HepG2 (cell line): Measurements from ENCODE around the gene ATP6V0D1. TPM values are rescaled to one million over a fixed set of nuclear protein-coding genes. Genes with fewer than 3 reads are reported as not detected.

Source experiments
- ATF1 ChIP-seq: IDR thresholded peaks from 2 replicates; pipeline ENCODE4 v1.6.1; 2016; ENCODE audit warnings: mild to moderate bottlenecking, control low read depth
- CAMTA2 ChIP-seq: sonication (generic); formaldehyde crosslinking; IDR thresholded peaks from 2 replicates; pipeline ENCODE4 v1.4.0; 2020; ENCODE audit warnings: mild to moderate bottlenecking, missing genetic modification reagents, borderline replicate concordance
- FOXK2 ChIP-seq: fragments of 450-650 bp; IDR thresholded peaks from 2 replicates; pipeline ENCODE4 v1.6.1; 2016
- GZF1 ChIP-seq: sonication (generic); formaldehyde crosslinking; IDR thresholded peaks from 2 replicates; pipeline ENCODE4 v1.5.1; 2020; ENCODE audit warnings: mild to moderate bottlenecking, missing genetic modification reagents
- HOXA3 ChIP-seq: sonication (generic); formaldehyde crosslinking; IDR thresholded peaks from 2 replicates; pipeline ENCODE4 v1.5.0; 2020; ENCODE audit warnings: missing genetic modification reagents
- KMT2A ChIP-seq: sonication (generic); formaldehyde crosslinking; IDR thresholded peaks from 2 replicates; pipeline ENCODE4 v1.4.0; 2020; ENCODE audit warnings: missing genetic modification reagents
- MXI1 ChIP-seq: IDR thresholded peaks from 3 replicates; pipeline ENCODE4 v1.6.1; 2012; ENCODE audit warnings: low read depth, low read length, inconsistent platforms, borderline replicate concordance
- MZF1 ChIP-seq: sonication (generic); formaldehyde crosslinking; IDR thresholded peaks from 2 replicates; pipeline ENCODE4 v1.8.1; 2023; ENCODE audit warnings: mild to moderate bottlenecking, missing genetic modification reagents, borderline replicate concordance
- NFAT5 ChIP-seq: sonication (generic); formaldehyde crosslinking; IDR thresholded peaks from 2 replicates; pipeline ENCODE4 v1.4.0; 2020; ENCODE audit warnings: missing genetic modification reagents
- PCBP2 ChIP-seq: fragments of 200-400 bp; formaldehyde crosslinking; optimal IDR thresholded peaks from 2 replicates; pipeline ENCODE3; 2018; ENCODE audit warnings: low read length, low read depth; ENCODE audit not compliant: poor library complexity, severe bottlenecking
- SATB2 ChIP-seq: sonication (generic); formaldehyde crosslinking; IDR thresholded peaks from 2 replicates; pipeline ENCODE4 v1.5.0; 2020; ENCODE audit warnings: missing genetic modification reagents
- SIN3A ChIP-seq: IDR thresholded peaks from 2 replicates; pipeline ENCODE4 v1.6.1; 2011; ENCODE audit warnings: low read depth, mild to moderate bottlenecking, control low read depth, low read length, borderline replicate concordance
- STAG1 ChIP-seq: sonication (generic); formaldehyde crosslinking; IDR thresholded peaks from 2 replicates; pipeline ENCODE4 v1.4.0; 2020; ENCODE audit warnings: missing genetic modification reagents
- ZNF12 ChIP-seq: sonication (generic); formaldehyde crosslinking; IDR thresholded peaks from 2 replicates; pipeline ENCODE4 v1.5.0; 2020; ENCODE audit warnings: missing genetic modification reagents
- ZNF234 ChIP-seq: sonication (generic); formaldehyde crosslinking; conservative IDR thresholded peaks from 2 replicates; pipeline ENCODE4 v1.5.1; 2020; ENCODE audit warnings: mild to moderate bottlenecking, missing genetic modification reagents
- ZNF260 ChIP-seq: sonication (generic); formaldehyde crosslinking; IDR thresholded peaks from 2 replicates; pipeline ENCODE4 v1.4.0; 2020; ENCODE audit warnings: missing genetic modification reagents, low read depth, mild to moderate bottlenecking, borderline replicate concordance
- ZNF264 ChIP-seq: sonication (generic); formaldehyde crosslinking; IDR thresholded peaks from 2 replicates; pipeline ENCODE4 v1.4.0; 2020; ENCODE audit warnings: missing genetic modification reagents
- ZNF614 ChIP-seq: IDR thresholded peaks from 2 replicates; pipeline ENCODE4 v1.6.1; 2018; ENCODE audit warnings: missing biosample characterization, missing genetic modification reagents, inconsistent platforms, borderline replicate concordance
- ZNF619 ChIP-seq: sonication (generic); formaldehyde crosslinking; IDR thresholded peaks from 2 replicates; pipeline ENCODE4 v1.4.0; 2020; ENCODE audit warnings: mild to moderate bottlenecking, missing genetic modification reagents
- ZNF768 ChIP-seq: sonication (generic); formaldehyde crosslinking; IDR thresholded peaks from 2 replicates; pipeline ENCODE4 v1.4.0; 2020; ENCODE audit warnings: missing genetic modification reagents
- ZNF784 ChIP-seq: sonication (generic); formaldehyde crosslinking; IDR thresholded peaks from 2 replicates; pipeline ENCODE4 v1.5.1; 2020; ENCODE audit warnings: missing genetic modification reagents, mild to moderate bottlenecking, borderline replicate concordance
- ZXDC ChIP-seq: sonication (generic); formaldehyde crosslinking; IDR thresholded peaks from 2 replicates; pipeline ENCODE4 v1.5.0; 2020; ENCODE audit warnings: mild to moderate bottlenecking, missing genetic modification reagents
- polyA plus RNA-seq, 8 experiments: library from polyadenylated mRNA; depleted of rRNA in 3 of 8; stranded (reverse) in 7 of 8; unstranded in 1 of 8; fragments of >200 nt; fragmentation: Illumina TruSeq in 4 of 8; extraction: Trizol in 4 of 8; gene quantifications; 2 replicates each; pipeline versions ENCODE4 v1.2.1 to v1.2.3, GENCODE V29; 2011 to 2016; ENCODE audit warnings: low read depth in 4 of 8, missing spikeins in 1 of 8, mixed read lengths in 1 of 8; ENCODE audit not compliant: insufficient read depth in 1 of 8
- total RNA-seq, 5 experiments: library from RNA; depleted of rRNA; stranded (reverse); fragments of >200 nt; fragmentation: Illumina TruSeq; extraction: Trizol; gene quantifications; 2 replicates each; pipeline ENCODE4 v1.2.3, GENCODE V29; 2016; ENCODE audit warnings: low read depth in 1 of 5

Gene ATP6V0D1
- total and polyA plus RNA-seq, 2 of the 13 experiments (the other 11 are each of a cell fraction or from before 2014, with no cell fraction given), result 51.1 to 61.3 TPM

GRCh38 chr16:67430977-67431774, 49.8 kb downstream of the ATP6V0D1 start, which contains the start of gene HSD11B2 (continued):
- TF ChIP-seq FOXK2, result no peak
- TF ChIP-seq ZNF768 (CRISPR knock-in tag), result peak; percentile 29; the same call in 1 of the 2 replicates
- no peak for TF ChIP-seq MZF1 (CRISPR knock-in tag)
- no peak for TF ChIP-seq PCBP2
- TF ChIP-seq SATB2 (CRISPR knock-in tag), result no peak
- 0 out of 2 replicates have a peak, but pooled peaks have one; percentile 40 for TF ChIP-seq ZNF619
- 0 out of 2 replicates have a peak, but pooled peaks have one; percentile 34 for TF ChIP-seq KMT2A (CRISPR knock-in tag)
- TF ChIP-seq ZNF260 (CRISPR knock-in tag), result no peak
- TF ChIP-seq ZNF614 (CRISPR knock-in tag), result no peak
- 0 out of 2 replicates have a peak, but pooled peaks have one; percentile 52 for TF ChIP-seq ZXDC (CRISPR knock-in tag)
- TF ChIP-seq MXI1, result peak; percentile 19; the same call in 1 of the 3 replicates
- peak; percentile 45 for TF ChIP-seq HOXA3 (CRISPR knock-in tag)
- no peak for TF ChIP-seq GZF1 (CRISPR knock-in tag)
- no peak for TF ChIP-seq ATF1 (CRISPR knock-in tag)
- TF ChIP-seq ZNF264 (CRISPR knock-in tag), result 0 out of 2 replicates have a peak, but pooled peaks have one; percentile 5
- 0 out of 2 replicates have a peak, but pooled peaks have one; percentile 14 for TF ChIP-seq ZNF12 (CRISPR knock-in tag)
- peak; percentile 43; the same call in 1 of the 2 replicates for TF ChIP-seq NFAT5 (CRISPR knock-in tag)
- TF ChIP-seq SIN3A, result peak; percentile 50; the same call in 1 of the 2 replicates
- 0 out of 2 replicates have a peak, but pooled peaks have one; percentile 80 for TF ChIP-seq CAMTA2 (CRISPR knock-in tag)
- no peak; the same call in 1 of the 2 replicates for TF ChIP-seq STAG1
- TF ChIP-seq ZNF234 (CRISPR knock-in tag), result no peak
- TF ChIP-seq ZNF784 (CRISPR knock-in tag), result no peak
